Measurements from ENCODE around the gene MAGED2.
"Not testable (repeated sequence)": the region's sequence is repeated elsewhere in the genome, so short reads cannot be mapped to it uniquely, and the experiment has no call there.

The MAGED2 gene, protein sequence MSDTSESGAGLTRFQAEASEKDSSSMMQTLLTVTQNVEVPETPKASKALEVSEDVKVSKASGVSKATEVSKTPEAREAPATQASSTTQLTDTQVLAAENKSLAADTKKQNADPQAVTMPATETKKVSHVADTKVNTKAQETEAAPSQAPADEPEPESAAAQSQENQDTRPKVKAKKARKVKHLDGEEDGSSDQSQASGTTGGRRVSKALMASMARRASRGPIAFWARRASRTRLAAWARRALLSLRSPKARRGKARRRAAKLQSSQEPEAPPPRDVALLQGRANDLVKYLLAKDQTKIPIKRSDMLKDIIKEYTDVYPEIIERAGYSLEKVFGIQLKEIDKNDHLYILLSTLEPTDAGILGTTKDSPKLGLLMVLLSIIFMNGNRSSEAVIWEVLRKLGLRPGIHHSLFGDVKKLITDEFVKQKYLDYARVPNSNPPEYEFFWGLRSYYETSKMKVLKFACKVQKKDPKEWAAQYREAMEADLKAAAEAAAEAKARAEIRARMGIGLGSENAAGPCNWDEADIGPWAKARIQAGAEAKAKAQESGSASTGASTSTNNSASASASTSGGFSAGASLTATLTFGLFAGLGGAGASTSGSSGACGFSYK

DNA sequence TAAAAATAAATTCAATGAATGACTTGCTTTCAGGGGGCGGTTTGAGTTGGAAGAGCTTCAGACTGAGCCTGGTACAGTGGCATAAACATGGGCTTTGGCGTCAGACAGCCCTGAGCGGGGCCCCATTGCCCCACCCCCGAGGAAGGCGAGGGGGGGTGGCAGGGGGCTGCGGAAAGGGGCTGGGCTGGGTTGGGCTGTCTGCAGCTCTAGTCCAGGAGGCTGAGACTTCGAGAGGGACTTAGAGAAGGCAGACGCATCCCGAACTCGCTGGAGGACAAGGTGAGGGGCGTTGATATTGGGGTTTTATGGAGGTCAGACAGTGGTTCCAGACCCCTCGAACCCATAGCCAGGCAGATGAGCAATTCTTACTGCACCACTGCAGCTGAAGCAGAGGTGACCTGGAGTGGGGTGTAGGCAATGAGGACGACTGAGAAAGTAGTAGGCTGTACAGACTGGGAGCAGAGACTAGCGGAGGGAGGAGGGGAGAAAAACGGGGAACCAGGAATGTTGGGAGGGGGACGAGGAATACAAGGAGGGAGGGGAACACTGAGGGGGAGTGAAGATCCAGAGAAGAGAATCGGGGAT, at the start of gene MAGED2:
Gene MAGED2 (plus strand): TSS at position 222 of the 585 bp plus-strand sequence. CDS start 1,587 bp downstream, outside the sequence.
- DNase-seq, result no peak

DNA sequence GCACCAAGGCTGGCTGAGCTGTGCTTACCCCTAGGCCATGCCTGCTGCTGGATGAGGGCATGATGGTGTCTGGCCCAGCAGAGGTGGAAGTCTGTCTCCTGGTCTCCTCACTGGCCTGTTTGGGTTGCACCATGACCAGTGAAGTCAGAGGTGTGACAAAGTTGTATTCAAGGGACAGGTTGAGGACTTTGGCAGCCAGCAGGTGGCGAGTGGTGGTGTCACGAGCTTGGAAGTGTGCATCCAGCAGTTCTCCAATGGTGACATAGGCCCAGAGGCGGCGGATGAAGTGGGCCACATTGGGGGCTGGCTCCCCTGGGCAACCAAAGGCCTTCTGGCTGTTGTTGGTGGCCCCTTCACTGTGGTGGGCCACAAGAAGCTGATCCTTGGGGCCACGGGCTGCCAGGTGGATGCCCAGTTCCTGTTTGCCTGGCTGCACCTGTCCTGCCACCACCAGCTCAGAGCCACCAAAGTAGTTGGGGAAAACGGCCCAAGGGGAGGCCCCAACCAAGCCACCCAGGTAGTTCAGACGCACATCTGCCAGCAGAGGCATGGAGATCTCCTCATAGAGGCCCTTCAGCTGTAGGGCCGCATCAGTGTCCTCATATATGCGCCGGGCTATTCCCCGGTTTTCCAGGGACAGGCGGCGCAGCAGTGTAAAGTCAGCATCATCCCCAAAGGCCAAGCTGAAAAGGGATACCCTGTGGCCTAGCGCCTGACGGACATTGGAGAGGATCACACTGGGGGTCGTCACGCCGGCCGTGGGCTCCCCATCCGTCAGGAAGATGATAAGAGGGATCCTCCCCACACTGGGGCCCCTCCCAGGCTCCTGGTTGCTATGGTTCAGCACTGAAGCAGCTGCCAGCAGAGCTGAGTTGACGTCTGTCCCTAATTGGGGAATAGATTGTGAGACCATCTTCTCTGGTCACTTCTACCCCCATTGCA, 49.2 kb upstream of the MAGED2 start:
- DNase-seq, result no peak

DNA sequence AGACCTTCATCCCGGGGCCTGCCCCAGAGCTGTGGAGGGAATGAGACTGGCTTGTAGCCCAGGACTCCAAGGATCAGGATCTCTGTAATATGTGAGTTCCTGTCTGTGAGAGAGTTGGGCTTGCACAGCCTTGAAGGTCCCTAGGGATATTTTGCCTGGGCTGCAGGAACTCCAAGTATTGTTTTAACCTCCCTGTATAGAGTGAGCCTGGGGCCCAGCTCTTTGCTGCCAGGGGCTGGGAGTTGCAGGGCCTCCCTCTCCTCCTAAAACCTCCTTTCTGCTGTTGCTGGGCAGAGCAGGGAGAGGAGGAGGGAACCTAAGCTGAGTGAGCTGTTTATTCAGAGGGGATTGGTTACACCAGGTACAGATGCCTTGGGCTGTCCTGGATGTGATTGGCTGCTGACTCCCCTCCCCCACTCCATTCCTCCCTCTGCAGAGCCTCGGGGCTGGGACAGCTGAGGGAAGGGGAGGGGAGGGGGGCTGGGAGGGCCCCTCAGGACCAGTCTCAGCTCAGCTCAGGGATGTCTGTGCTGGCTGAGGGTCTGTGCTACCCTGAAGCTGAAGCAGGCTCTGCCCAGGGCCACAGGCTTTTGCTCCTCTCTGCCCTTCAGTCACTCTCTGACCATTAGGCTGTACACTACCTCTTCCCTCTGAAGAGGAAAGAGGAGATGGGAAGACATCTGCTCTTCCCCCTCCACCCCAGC, 33.0 kb upstream of the MAGED2 start:
- not testable (repeated sequence) for DNase-seq

DNA sequence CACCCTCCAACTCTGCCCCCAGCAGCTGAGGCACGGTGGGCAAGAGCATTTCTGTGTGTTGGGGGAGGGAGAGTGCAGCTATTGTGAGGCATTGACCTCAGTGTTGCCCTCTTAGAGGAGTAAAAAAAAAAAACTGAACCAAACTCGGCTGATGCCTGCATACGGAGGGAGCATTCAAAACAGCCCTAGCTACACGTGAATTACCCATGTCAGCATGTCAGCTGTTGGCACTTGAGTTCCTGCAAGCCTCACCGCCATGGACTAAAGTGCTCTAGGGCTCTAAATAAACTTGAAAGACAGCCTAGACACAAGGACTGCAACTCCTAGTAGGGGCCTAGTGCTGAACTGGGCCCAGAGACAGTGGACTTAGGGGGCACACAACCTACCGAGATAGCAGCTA, 31.5 kb upstream of the MAGED2 start:
- no peak for DNase-seq

DNA sequence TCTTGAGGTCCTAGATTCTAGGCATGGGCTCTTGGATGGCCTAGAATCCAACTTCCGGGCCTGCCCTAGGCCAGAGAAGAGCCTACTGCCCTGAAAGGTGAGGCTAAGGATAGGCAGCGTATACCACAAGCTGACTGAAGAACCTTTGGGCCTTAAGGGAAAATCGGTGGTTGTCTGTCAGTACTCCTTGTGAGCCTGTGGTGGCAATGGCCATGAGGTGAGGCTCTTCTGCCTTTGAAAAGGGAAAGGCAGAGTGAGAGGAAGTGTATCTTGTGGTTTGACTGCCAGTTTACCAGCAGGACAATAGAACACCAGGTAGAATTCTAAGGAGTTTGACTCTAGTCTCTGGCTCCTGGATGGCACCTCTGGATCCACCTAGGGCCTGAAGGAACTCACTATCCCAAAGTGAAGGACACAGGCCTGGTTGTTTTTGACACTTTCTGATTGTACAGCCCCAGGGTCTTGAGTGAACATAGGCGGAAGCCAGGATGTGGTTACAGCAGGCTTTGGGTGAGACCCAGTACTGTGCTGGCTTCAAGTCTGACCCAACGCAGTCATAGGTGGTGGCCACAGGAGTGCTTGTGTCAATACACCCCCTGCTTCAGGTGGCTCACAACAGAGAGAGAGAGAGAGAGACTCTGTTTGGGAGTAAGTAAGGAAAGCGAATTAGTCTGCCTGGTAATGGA, 30.4 kb upstream of the MAGED2 start:
- DNase-seq, result no peak

DNA sequence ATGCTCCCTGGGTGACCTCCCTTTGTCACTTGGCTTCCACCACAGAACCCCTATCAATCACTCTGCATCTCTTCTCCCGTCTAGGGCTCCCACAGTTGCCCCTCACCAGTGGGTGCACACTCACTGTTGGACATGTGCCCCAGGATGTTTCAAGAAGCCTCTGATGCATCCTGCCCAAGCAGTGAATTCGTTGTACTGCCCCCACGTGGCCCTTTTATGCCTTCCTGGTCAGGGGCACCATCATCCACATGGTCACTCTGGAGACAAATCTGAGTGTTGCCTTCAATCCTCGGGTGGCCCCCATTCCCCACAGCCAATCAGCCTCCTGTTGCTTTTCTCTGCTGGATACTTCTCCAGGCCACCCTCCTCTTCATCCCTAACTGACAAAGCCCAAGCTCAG, 21.6 kb upstream of the MAGED2 start:
- no peak for DNase-seq

DNA sequence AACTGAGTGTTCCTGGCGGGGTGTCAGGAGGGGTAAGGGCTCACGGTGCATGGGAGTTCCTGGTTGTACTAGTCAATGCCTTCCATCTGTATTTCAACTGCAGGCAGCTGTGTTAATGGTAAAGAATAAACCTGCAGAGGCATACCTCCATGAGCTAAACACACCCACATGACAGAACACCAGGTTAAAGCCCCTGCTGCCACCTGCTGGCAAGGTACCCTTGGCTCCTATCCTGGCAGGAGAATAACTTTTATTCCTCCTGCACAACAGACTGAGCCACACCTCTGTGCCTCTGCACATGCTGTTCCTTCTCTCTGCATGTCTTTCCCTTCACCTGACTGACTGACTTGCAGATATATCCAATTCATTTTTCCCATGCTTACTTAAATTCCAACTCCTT, 20.6 kb upstream of the MAGED2 start:
- DNase-seq, result no peak

DNA sequence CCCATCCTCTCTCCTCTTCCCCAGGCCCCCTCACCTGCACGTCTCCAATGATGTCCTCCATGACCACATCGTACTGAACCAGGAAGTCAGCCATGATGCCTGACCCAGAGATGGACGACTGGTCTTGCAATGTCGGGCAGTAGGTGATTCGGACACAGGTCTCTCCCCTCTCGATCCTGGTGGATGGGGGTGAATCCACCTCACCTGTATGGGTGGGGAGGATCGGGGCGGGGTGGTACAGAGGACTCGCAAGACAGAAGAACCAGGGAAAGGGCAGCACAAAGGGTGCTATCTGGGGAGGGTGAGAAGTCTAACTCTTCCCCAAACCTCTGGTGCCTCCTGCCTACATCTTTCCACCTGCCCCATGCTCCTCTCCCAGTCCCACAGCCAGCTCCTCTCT, 19.1 kb upstream of the MAGED2 start:
- DNase-seq, result no peak

DNA sequence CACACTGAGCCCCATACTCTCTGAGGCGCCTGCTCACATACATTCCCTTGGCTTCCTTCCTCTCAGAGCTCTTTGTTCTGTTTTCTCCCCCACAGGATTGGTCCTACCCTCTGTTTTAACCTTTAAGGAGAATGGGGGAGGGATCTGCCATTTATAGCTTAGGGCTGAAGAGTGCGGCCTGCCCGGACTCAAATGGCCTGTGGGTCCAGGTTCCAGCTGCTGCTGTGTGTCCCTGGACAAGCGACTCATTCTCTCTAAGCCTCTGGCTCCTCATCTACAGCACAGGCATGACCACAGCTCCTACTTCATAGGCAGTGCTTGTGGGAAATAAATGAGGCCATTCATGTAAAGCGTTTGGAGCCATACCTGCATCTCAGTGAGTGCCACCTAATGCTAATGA, 18.1 kb upstream of the MAGED2 start:
- not testable (repeated sequence) for DNase-seq

DNA sequence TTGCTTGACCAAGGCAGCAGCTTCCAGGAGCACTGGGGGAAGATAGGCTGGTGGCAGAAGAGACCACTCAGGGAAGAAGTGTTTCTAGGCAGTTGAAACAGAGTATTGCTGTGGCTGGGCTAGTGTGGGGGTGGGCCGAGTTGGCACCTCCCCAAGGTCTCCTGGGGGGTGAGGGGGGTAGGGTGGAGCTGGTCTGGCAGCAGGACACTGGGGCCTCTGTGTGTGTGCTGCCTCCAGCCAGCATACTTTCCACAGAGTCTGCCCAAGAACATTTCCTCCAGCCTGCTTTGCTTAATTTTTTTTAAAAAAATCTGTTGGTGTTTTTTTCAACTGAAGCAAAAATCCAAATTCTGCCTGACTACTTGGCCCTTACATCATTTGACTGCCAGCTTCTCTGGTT, 13.5 kb upstream of the MAGED2 start:
- no peak for DNase-seq

DNA sequence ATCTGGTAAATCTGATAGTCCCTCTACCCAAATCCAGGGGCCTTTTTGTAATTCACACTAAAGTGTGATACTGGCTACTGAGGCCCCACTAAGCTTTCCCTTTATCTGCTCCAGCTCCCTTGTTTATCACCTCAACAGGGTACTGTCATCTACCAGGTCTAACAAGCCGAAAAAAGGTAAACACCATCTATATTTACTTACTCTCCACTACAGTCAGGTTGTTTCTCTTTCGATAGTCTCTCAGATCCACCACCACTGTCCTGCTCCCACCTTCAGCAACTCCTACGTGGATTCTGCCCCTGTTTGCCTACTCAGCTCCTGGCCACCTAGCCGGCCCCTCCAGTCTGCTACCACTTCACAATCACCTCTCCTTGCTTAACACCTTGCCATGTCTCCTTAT, 12.8 kb upstream of the MAGED2 start:
- no peak for DNase-seq

DNA sequence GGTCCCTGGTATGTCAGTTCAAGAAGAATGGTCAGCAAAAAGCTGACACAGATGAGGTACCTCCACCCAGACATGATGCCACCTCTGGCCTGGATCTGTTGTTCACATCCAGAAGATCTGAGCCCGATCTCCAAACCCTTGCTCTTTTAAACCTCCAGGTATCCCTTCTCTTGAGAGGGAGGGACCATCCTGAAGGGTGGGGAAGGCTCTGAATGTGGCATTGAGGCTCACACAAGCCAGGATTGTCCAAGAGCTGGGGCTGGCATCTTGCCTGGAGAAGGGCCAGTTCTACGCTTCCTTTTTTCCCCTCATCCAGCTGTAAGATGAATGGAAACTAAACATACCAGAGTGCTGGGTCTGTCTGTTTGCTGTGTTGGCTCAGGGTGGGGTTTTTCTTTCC, 9.4 kb upstream of the MAGED2 start, which contains the start of gene ITIH6:
Gene ITIH6 (minus strand): TSS at position 119 of the 400 bp plus-strand sequence. CDS start 45 bp downstream, at position 74.
- no peak for DNase-seq

DNA sequence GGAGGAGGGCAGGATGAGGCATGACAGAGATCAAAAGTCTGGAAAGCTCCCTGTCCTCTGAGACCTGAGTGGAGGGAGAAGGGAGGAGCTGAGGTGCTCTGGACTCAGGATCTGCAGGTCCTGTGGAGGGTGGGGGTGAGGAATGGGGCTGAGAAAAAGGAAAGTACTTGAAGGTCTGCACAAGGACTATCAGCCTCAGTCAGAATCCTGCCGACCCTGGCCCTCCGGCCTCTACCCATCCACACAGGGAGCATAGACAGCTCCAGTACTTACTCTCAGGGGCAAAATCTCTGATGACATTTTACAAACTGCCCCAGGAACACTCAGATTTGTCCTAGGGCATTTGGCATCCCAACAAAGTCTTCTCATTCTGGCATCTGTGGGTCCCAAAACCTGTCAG, 8.5 kb upstream of the MAGED2 start:
- DNase-seq, result no peak

DNA sequence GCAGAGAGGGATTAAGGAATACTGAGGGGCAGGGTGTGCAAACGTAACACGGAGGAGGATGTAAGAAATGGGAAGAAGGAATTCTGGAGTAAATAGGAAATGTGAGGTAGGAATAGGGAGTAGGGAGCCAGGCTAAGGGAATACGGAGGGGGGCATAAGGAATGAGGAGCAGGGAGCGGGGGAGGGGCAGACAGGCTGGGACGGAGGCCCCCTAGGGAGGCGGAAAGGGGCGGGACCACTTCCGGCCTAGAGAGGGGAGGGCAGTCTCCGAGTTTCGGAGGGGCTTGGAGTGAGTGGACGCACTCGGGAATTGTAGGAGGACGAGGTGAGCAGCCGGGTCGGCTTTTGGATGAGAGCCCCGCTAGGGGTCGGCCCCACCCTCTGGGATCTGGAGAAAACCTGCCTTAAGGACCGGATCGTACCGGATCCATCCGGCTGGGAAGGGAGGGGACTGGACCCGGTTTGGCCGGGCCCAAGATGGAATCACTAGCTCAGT, 612 bp downstream of the MAGED2 start:
- no peak for DNase-seq

DNA sequence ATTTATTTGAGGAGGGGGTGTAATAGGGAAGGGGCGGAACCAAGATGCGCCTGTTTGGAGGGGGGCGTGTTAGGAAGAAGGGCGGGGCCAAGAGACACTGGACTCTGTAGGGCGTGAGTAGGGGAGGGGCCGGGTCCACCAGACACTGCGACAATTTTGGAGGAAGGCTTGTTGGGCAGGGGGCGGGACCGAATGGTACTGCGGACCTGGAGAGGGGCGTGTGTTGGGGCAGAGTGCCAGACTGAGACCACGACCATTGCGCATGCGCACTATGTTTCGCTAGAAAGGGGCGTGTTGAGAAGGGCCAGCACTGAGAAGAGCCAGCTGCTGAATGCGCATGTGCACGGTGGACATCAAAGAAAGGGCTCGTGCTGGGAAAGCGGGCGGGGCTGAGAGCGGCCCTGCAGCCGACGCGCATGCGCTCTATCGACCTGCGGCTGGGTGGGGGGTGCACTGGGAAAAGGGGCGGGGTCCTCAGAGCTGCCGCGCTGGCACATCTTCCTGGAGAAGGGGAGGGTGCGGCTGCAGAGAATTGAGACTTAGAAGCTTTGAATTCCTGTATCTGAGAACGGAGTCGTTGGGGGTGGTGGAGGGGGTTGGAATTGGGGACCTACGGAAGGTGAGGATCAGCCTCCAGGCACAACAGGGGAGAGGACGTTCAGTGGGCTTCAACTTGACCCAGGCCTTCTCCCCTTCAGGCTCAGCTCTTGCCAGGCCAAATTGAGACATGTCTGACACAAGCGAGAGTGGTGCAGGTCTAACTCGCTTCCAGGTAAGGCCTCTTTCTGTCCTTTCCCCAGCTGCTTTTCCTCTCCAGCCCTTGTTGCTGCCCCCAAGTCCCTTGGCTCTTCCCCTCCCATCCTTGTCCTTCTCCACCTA, 1.3 kb downstream of the MAGED2 start:
- peak; percentile 48 for DNase-seq

DNA sequence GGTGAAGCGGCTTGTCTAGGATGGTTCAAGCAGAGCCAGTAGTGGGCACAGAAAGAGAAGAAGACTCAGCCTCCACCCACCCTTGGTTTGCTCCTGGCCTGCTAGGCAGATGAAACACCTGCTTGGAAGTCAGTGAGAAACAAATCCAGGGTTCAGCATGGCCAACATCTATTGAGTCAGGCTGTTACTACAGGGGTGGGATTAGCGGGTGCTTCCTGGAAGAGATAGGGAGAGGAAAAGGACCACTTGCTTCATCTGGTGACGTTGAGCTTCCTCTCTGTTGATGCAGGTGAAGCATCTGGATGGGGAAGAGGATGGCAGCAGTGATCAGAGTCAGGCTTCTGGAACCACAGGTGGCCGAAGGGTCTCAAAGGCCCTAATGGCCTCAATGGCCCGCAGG, 3.0 kb downstream of the MAGED2 start:
- no peak for DNase-seq

DNA sequence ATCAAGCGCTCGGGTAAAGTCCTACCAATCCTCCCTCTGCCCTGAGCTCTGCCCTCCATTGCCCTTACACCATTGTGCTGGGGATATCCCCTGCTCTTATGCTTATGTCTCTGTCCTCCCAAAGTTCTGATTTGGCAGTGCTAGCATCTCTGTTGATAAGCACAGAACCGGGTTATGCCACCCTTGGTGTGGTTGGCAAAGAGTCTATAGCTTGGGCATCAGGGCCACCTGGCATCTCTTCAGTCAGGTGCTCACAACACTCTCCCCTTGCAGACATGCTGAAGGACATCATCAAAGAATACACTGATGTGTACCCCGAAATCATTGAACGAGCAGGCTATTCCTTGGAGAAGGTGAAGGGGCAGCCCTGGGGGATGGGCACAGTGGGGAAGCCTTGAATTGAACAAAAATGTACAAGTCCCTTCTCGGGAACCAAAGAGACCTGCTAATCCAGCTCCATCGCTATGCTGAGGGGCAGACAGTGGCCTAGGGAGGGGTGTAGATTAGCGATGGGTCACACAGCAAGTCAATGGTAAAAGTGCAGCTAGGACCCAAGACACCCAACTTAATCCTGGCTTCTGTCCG, 3.8 kb downstream of the MAGED2 start:
- DNase-seq, result no peak

DNA sequence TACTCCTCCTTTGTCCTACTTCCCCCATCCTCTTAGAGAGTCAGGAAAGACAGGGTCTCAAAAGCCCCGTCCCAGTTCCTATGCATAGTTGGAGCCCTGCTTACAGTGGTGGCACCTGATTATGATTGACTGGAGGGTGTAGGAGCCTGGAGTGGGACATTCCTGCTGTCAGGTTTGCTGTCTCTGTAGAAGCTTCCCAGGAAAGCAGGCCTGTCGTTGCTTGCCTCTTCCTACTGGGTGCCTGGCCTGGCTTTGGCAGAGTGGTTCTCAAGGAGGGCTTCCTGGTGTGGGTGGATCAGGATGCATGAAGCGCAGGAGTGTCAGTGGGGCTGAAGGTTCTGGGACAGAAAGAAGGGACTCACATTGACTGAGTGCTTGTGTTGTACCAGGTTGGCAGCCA, 4.8 kb downstream of the MAGED2 start:
- no peak for DNase-seq

DNA sequence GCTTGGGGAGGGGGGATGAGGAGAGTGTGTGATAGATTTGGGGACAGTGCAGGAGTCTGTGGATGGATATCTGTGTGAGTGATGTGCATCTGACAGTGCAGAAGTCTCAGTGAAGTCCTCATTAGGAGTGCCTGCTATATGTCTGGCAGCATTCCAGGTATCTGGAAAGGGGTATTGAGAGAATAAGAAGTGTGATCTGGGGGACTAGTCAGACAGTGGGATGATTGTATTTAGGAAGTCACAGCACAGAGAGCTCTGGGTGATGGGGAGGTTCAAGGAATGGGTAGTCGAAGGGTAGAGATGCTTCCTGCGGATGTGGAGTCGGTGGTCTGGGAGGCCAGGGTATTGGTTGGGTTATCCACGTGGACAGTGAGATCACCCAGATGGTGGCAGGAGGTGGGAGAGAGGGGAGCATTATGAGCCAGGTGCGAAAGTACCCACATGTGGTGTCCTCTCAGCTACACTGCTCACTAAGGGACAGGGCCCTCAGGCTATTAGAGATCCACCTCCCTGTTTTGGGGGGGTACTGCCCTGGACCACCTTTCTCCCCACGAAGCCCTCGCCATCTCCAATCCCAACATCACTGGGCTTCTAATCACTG, 9.8 kb downstream of the MAGED2 start:
- DNase-seq, result no peak

DNA sequence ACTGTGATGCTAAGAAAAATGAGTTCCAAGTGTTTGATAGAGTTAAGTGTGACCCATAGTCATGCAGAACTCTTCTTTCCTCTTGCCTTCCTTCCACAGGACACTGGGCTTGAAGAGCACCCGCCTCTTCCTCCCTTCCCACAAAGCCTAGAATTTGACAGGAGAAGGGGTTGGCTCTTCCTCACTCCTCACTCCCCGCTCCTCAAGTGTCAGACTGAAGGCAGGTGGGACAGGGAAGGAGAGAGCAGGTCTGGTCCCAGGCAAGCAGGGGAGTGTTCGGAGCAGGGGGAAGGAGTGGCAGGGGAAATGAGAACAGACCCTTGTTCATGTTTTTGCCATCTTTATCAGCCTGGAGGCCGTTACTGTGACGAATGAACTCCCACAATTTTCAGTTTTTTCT, 10.7 kb downstream of the MAGED2 start:
- DNase-seq, result no peak

All from NCI-H187 treated with DMSO at 0.1 percent for 48 hours (cell line).